ENCODE results near the gene ST7.

DNA sequence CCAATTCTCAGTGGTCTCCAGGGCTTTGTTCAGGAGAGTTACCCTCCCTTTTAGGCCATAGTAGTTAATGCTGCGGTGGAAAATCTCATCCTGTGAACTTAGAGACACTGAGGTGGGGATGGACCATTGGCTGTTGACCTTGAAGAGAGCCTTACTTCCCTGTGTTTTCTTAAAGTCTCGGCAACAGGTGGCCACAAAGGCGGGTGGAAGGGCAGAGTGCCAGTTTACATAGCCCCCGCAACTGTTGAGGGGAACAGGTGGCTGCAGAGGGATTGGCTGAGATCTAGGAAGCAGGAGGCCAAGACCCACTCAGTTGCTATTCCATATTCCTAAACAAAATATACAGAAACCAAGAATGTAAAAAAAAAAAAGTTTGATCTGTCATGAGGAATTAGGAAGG lies 160.6 kb downstream of the ST7 start:
- TF ChIP-seq POLR2A (IDR thresholded peaks at IDR 0.05): no peak
- TF ChIP-seq, protein P1, sequence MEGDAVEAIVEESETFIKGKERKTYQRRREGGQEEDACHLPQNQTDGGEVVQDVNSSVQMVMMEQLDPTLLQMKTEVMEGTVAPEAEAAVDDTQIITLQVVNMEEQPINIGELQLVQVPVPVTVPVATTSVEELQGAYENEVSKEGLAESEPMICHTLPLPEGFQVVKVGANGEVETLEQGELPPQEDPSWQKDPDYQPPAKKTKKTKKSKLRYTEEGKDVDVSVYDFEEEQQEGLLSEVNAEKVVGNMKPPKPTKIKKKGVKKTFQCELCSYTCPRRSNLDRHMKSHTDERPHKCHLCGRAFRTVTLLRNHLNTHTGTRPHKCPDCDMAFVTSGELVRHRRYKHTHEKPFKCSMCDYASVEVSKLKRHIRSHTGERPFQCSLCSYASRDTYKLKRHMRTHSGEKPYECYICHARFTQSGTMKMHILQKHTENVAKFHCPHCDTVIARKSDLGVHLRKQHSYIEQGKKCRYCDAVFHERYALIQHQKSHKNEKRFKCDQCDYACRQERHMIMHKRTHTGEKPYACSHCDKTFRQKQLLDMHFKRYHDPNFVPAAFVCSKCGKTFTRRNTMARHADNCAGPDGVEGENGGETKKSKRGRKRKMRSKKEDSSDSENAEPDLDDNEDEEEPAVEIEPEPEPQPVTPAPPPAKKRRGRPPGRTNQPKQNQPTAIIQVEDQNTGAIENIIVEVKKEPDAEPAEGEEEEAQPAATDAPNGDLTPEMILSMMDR (IDR thresholded peaks at IDR 0.05): no peak
- TF ChIP-seq EP300 (IDR thresholded peaks at IDR 0.05): no peak
